Stomach (tissue), 9 donors: ENCODE results near the gene ATG9B. TPM values are rescaled to one million over a fixed set of nuclear protein-coding genes. Genes with fewer than 3 reads are reported as not detected.

Source experiments
- DNase-seq, 2 donors: peaks; one replicate each; pipeline versions ENCODE4 v3.0.0 to v3.0.0-alpha.2; 2013 to 2019
- H3K27ac ChIP-seq, 5 donors: fragments of 200-600 bp in 4 of 5; sonication (generic) in 4 of 5; one replicate each; pipeline ENCODE4 v1.5.1; 2013 to 2019; ENCODE audit warnings: mild to moderate bottlenecking in 1 of 5, moderate library complexity in 1 of 5
- H3K27me3 ChIP-seq, 3 donors: fragments of 200-600 bp; sonication (generic); one replicate each; pipeline ENCODE4 v1.5.1; 2017 to 2019; ENCODE audit warnings: mixed run types in 1 of 3
- H3K36me3 ChIP-seq, 4 donors: fragments of 200-600 bp; sonication (generic); 1 replicate in 3 of 4; 2 replicates in 1 of 4; pipeline ENCODE4 v1.5.1; 2016 to 2019
- H3K4me1 ChIP-seq, 4 donors: fragments of 200-600 bp; sonication (generic); one replicate each; pipeline ENCODE4 v1.5.1; 2016 to 2019
- H3K4me3 ChIP-seq, 4 donors: fragments of 200-600 bp; sonication (generic) in 3 of 4; one replicate each; pipeline ENCODE4 v1.5.1; 2016 to 2019; ENCODE audit warnings: mild to moderate bottlenecking in 1 of 4
- H3K9me3 ChIP-seq, 4 donors: fragments of 200-600 bp; sonication (generic); one replicate each; pipeline ENCODE4 v1.5.1; 2016 to 2019
- CTCF ChIP-seq, 7 experiments: fragments of 450-650 bp in 4 of 7; fragments of 200-600 bp in 3 of 7; sonication (generic) in 3 of 7; IDR thresholded peaks; one replicate each; pipeline ENCODE4 v1.5.1; 2016 to 2019; ENCODE audit warnings: antibody characterized with exemption in 7 of 7, control low read depth in 2 of 7, mild to moderate bottlenecking in 1 of 7
- EP300 ChIP-seq: sonication (generic); formaldehyde crosslinking; IDR thresholded peaks from one replicate; pipeline ENCODE4 v1.6.1; 2017; ENCODE audit warnings: antibody characterized with exemption
- POLR2A ChIP-seq, 4 donors: fragments of 450-650 bp; IDR thresholded peaks; one replicate each; pipeline ENCODE4 v1.6.1; 2016; ENCODE audit warnings: antibody characterized with exemption in 4 of 4, control low read depth in 2 of 4, mild to moderate bottlenecking in 1 of 4, moderate library complexity in 1 of 4
- POLR2AphosphoS5 ChIP-seq, 3 donors: sonication (generic); formaldehyde crosslinking; IDR thresholded peaks; one replicate each; pipeline ENCODE4 v1.6.1; 2016; ENCODE audit warnings: antibody characterized with exemption in 3 of 3
- WGBS, 5 donors: extraction: QIAGEN DNeasy Blood & Tissue Kit in 3 of 5; methylation state at CpG; one replicate each; pipeline versions ENCODE4 v1.1.5 to v1.1.7; 2013 to 2018; 5-methylcytosine and 5-hydroxymethylcytosine counted together
- intact Hi-C: fragments of 100-400 bp; cut with DNase I; formaldehyde crosslinking; loops from one replicate; pipeline ENCODE4 v1.15.1; 2023; ENCODE audit warnings: low total_unique reads
- polyA plus RNA-seq, 3 donors: library from polyadenylated mRNA; stranded (reverse); fragments of 200-250 nt; gene quantifications; one replicate each; pipeline ENCODE4 v1.2.3, GENCODE V29; 2013
- total RNA-seq, 5 donors: library from RNA; depleted of rRNA; stranded (reverse); fragments of >200 nt; gene quantifications; one replicate each; pipeline versions ENCODE4 v1.1.0 to v1.2.3, GENCODE V29; 2014 to 2016
- donor health status: healthy with polysubstance abuse.
- donor health status: Bipolar disorder and iron deficiency.
- donor health status: healthy.

Gene ATG9B
- total and polyA plus RNA-seq, 8 donors, result 0.31 to 33.0 (median 8.8) TPM; not detected in 4

DNA sequence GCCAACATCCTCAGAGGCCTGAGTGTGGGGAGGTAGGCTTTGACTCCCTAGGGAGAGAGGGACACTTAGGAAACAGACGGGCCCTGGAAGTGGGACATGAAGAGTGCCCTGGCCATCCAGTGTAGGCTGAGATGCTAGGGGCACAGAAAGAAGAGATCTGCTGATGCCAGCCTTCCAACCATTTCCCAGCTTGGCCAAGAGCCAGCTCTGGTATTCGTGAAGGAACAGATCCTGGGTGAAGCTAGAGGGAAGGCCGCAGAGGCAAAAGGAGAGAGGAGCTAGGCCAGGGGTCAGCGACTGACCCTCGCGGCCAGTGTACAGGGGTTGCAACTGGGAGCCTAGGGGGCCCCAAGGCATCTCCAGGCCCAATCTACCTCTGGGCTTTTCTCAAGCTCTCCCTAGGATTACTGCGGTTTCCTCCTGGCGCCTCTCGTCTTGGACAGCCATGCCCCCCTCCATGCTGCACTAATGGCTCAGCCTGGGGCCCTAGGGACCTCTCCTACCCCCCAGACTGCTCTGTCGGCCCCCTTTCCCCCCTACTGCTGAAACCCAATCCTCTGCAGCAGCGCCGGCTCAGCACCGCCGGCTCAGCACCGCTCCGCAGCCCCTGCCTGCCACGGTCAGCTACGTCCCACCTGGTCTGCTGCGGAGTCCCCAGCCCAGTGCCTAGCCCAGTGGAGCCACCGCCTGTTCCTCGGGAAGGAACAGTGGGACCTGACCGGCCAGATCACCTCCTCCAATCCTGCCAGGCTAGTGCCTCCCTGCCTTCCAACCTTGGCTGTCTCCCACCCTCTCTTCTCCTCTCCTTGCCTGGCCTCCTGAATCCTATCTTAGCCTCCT lies 23.9 kb upstream of the ATG9B start, which contains the start of gene ASIC3:
TSS of gene ASIC3 (plus strand) at position 556 of the 840 bp plus-strand sequence. CDS start 355 bp downstream, outside the sequence.
- 71 to 80% (median 74%) methylated on average over 21 to 22 of the region's 22 CpGs for WGBS, 5 donors
- H3K36me3 ChIP-seq, result peaks cover 6 to 37% (median 29%) of the 10 kb centered on the region in 4 donors

GRCh38 chr7:151046603-151047573 lies 22.6 kb upstream of the ATG9B start:
- Histone ChIP-seq H3K4me3 (no peak overlapping the region), H3K4me1 (peaks cover 6 to 30% (median 21%) of the 10 kb centered on the region in 4 donors), H3K9me3 (no peaks in the 10 kb centered on the region), H3K36me3 (peaks cover 6 to 45% (median 37%) of the 10 kb centered on the region in 4 donors), H3K27me3 (peaks cover 0 to 22% (median 11%) of the 10 kb centered on the region in 3 donors), H3K27ac (no peak overlapping the region)
- DNase-seq, result peak in 1 of 2 donors; percentile 75
- TF ChIP-seq CTCF (IDR thresholded peaks at IDR 0.05) (no peak), POLR2A (IDR thresholded peaks at IDR 0.05) (no peak), POLR2AphosphoS5 (IDR thresholded peaks at IDR 0.05) (no peak), EP300 (no peak)
- intact Hi-C loops, result no loop called here
- 39 to 57% (median 42%) methylated on average over 12 to 14 of the region's 14 CpGs for WGBS, 5 donors

More for the DNA sequence above, 23.9 kb upstream of the ATG9B start, which contains the start of gene ASIC3:
- no peak within 1 kb of the TSS for H3K4me3 ChIP-seq
- no peak for TF ChIP-seq CTCF (IDR thresholded peaks at IDR 0.05)
- TF ChIP-seq EP300, result no peak
- no peak for TF ChIP-seq POLR2AphosphoS5 (IDR thresholded peaks at IDR 0.05)
- TF ChIP-seq POLR2A (IDR thresholded peaks at IDR 0.05), result no peak
- peaks cover 6 to 30% (median 21%) of the 10 kb centered on the region in 4 donors for H3K4me1 ChIP-seq
- H3K27ac ChIP-seq, result no peak within 1 kb of the TSS
- no peak for DNase-seq
- peaks cover 0 to 28% (median 11%) of the 10 kb centered on the region in 3 donors for H3K27me3 ChIP-seq
- H3K9me3 ChIP-seq, result no peaks in the 10 kb centered on the region
- intact Hi-C loops, result no loop called here

- H3K36me3 ChIP-seq, result peaks cover 6 to 54% (median 45%) of the 10 kb centered on the region in 4 donors
- H3K27me3 ChIP-seq, result peaks cover 0 to 12% (median 8%) of the 10 kb centered on the region in 3 donors
- 70 to 79% (median 74%) methylated on average over 9 of the region's 9 CpGs for WGBS, 5 donors
- H3K9me3 ChIP-seq, result no peaks in the 10 kb centered on the region
- TF ChIP-seq POLR2AphosphoS5 (IDR thresholded peaks at IDR 0.05) (no peak), POLR2A (IDR thresholded peaks at IDR 0.05) (no peak), EP300 (no peak), CTCF (IDR thresholded peaks at IDR 0.05) (no peak)
- no peak overlapping the region for H3K27ac ChIP-seq
- DNase-seq, result no peak
- intact Hi-C loops, result no loop called here
- H3K4me1 ChIP-seq, result peaks cover 6 to 21% (median 13%) of the 10 kb centered on the region in 4 donors
- no peak overlapping the region for H3K4me3 ChIP-seq
These were observed 21.7 kb upstream of the ATG9B start for GRCh38 chr7:151045967-151046366.

- Histone ChIP-seq H3K4me3 (no peak overlapping the region), H3K27me3 (peaks cover 0 to 5% (median under 1%) of the 10 kb centered on the region in 3 donors), H3K36me3 (peaks cover 6 to 56% (median 47%) of the 10 kb centered on the region in 4 donors), H3K4me1 (peaks cover 5 to 17% (median 9%) of the 10 kb centered on the region in 4 donors), H3K9me3 (no peaks in the 10 kb centered on the region), H3K27ac (no peak overlapping the region)
- no peak for DNase-seq
- TF ChIP-seq EP300, result no peak
- TF ChIP-seq POLR2A (IDR thresholded peaks at IDR 0.05), result no peak
- TF ChIP-seq POLR2AphosphoS5 (IDR thresholded peaks at IDR 0.05), result no peak
- 83 to 94% (median 89%) methylated on average over 2 to 11 of the region's 11 CpGs for WGBS, 5 donors
- intact Hi-C loops, result no loop called here
These were observed 21.0 kb upstream of the ATG9B start for GRCh38 chr7:151045262-151045661.
